Superior temporal gyrus (tissue), 1 donor: ENCODE measurements around the gene USP17L22.
"Not testable (repeated sequence)": the region's sequence is repeated elsewhere in the genome, so short reads cannot be mapped to it uniquely, and the experiment has no call there.

ENCODE experiments used
- DNase-seq: peaks from one replicate; pipeline ENCODE4 v3.0.0-alpha.2; 2016; ENCODE audit errors: extremely low spot score

Gene USP17L22, protein sequence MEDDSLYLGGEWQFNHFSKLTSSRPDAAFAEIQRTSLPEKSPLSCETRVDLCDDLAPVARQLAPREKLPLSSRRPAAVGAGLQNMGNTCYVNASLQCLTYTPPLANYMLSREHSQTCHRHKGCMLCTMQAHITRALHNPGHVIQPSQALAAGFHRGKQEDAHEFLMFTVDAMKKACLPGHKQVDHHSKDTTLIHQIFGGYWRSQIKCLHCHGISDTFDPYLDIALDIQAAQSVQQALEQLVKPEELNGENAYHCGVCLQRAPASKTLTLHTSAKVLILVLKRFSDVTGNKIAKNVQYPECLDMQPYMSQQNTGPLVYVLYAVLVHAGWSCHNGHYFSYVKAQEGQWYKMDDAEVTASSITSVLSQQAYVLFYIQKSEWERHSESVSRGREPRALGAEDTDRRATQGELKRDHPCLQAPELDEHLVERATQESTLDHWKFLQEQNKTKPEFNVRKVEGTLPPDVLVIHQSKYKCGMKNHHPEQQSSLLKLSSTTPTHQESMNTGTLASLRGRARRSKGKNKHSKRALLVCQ

DNA sequence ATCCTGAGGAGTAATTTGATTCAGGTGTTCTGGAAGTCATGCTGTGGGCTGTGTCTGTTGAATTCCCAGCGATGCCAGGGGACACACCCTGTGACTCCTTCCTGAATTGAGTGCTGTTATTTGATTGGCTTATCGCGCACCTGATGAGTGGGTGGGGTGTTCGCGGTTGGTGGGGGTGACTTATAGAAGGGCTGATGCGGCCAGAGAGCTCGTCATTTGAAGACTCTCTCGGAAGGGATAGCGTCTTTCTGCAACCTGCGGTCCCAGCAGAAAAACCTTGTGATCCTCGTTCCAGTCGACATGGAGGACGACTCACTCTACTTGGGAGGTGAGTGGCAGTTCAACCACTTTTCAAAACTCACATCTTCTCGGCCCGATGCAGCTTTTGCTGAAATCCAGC, at the start of gene USP17L22:
Gene USP17L22, plus strand, starts transcription at position 301 of the 400 bp plus-strand sequence. Its CDS starts 0 bp downstream, at position 301.
- DNase-seq = not testable (repeated sequence)

DNA sequence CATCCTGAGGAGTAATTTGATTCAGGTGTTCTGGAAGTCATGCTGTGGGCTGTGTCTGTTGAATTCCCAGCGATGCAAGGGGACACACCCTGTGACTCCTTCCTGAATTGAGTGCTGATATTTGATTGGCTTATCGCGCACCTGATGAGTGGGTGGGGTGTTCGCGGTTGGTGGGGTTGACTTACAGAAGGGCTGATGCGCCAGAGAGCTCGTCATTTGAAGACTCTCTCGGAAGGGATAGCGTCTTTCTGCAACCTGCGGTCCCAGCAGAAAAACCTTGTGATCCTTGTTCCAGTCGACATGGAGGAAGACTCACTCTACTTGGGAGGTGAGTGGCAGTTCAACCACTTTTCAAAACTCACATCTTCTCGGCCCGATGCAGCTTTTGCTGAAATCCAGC, 47.6 kb upstream of the USP17L22 start, which contains the start of gene USP17L12:
Gene USP17L12, plus strand, starts transcription at position 301 of the 400 bp plus-strand sequence. Its CDS starts 0 bp downstream, at position 301.
- DNase-seq = not testable (repeated sequence)

DNA sequence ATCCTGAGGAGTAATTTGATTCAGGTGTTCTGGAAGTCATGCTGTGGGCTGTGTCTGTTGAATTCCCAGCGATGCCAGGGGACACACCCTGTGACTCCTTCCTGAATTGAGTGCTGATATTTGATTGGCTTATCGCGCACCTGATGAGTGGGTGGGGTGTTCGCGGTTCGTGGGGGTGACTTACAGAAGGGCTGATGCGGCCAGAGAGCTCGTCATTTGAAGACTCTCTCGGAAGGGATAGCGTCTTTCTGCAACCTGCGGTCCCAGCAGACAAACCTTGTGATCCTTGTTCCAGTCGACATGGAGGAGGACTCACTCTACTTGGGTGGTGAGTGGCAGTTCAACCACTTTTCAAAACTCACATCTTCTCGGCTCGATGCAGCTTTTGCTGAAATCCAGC, 42.8 kb upstream of the USP17L22 start, which contains the start of gene USP17L13:
Gene USP17L13, plus strand, starts transcription at position 301 of the 400 bp plus-strand sequence. Its CDS starts 0 bp downstream, at position 301.
- DNase-seq = not testable (repeated sequence)

DNA sequence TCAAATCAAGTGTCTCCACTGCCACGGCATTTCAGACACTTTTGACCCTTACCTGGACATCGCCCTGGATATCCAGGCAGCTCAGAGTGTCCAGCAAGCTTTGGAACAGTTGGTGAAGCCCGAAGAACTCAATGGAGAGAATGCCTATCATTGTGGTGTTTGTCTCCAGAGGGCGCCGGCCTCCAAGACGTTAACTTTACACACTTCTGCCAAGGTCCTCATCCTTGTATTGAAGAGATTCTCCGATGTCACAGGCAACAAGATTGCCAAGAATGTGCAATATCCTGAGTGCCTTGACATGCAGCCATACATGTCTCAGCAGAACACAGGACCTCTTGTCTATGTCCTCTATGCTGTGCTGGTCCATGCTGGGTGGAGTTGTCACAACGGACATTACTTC, 37.2 kb upstream of the USP17L22 start:
- DNase-seq = not testable (repeated sequence)

DNA sequence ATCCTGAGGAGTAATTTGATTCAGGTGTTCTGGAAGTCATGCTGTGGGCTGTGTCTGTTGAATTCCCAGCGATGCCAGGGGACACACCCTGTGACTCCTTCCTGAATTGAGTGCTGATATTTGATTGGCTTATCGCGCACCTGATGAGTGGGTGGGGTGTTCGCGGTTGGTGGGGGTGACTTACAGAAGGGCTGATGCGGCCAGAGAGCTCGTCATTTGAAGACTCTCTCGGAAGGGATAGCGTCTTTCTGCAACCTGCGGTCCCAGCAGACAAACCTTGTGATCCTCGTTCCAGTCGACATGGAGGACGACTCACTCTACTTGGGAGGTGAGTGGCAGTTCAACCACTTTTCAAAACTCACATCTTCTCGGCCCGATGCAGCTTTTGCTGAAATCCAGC, 33.3 kb upstream of the USP17L22 start, which contains the start of gene USP17L15:
Gene USP17L15, plus strand, starts transcription at position 301 of the 400 bp plus-strand sequence. Its CDS starts 0 bp downstream, at position 301.
- not testable (repeated sequence) for DNase-seq

DNA sequence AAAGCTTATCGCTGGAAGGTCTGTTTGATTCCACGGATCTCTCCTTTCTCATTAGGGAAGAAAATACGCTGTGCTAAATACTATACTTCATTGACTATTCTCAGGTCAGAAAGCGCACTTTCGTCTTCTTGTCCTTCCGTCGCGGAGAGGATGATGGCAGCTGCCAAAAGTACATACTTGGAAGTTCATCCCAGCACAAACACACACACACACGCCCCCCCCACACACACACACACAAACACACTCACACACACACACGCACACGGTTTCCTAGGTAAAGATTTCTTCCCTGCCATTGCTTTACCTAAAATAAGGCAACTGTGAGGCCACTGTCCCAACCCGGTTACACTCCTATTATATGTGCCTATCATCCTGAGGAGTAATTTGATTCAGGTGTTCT, 29.0 kb upstream of the USP17L22 start:
- not testable (repeated sequence) for DNase-seq

DNA sequence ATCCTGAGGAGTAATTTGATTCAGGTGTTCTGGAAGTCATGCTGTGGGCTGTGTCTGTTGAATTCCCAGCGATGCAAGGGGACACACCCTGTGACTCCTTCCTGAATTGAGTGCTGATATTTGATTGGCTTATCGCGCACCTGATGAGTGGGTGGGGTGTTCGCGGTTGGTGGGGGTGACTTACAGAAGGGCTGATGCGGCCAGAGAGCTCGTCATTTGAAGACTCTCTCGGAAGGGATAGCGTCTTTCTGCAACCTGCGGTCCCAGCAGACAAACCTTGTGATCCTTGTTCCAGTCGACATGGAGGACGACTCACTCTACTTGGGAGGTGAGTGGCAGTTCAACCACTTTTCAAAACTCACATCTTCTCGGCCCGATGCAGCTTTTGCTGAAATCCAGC, 23.8 kb upstream of the USP17L22 start, which contains the start of gene USP17L17:
Gene USP17L17, plus strand, starts transcription at position 301 of the 400 bp plus-strand sequence. Its CDS starts 0 bp downstream, at position 301.
- not testable (repeated sequence) for DNase-seq

DNA sequence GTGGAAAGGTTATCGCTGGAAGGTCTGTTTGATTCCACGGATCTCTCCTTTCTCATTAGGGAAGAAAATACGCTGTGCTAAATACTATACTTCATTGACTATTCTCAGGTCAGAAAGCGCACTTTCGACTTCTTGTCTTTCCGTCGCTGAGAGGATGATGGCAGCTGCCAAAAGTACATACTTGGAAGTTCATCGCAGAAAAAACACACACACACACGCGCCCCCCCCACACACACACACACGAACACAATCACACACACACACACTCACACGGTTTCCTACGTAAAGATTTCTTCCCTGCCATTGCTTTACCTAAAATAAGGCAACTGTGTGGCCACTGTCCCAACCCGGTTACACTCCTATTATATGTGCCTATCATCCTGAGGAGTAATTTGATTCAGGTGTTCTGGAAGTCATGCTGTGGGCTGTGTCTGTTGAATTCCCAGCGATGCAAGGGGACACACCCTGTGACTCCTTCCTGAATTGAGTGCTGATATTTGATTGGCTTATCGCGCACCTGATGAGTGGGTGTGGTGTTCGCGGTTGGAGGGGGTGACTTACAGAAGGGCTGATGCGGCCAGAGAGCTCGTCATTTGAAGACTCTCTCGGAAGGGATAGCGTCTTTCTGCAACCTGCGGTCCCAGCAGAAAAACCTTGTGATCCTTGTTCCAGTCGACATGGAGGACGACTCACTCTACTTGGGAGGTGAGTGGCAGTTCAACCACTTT, 19.3 kb upstream of the USP17L22 start, which contains the start of gene USP17L18:
Gene USP17L18, plus strand, starts transcription at position 678 of the 728 bp plus-strand sequence. Its CDS starts 0 bp downstream, at position 678.
- DNase-seq = peak; percentile 1

DNA sequence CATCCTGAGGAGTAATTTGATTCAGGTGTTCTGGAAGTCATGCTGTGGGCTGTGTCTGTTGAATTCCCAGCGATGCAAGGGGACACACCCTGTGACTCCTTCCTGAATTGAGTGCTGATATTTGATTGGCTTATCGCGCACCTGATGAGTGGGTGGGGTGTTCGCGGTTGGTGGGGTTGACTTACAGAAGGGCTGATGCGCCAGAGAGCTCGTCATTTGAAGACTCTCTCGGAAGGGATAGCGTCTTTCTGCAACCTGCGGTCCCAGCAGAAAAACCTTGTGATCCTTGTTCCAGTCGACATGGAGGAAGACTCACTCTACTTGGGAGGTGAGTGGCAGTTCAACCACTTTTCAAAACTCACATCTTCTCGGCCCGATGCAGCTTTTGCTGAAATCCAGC, 14.3 kb upstream of the USP17L22 start, which contains the start of gene USP17L19:
Gene USP17L19, plus strand, starts transcription at position 301 of the 400 bp plus-strand sequence. Its CDS starts 0 bp downstream, at position 301.
- not testable (repeated sequence) for DNase-seq

DNA sequence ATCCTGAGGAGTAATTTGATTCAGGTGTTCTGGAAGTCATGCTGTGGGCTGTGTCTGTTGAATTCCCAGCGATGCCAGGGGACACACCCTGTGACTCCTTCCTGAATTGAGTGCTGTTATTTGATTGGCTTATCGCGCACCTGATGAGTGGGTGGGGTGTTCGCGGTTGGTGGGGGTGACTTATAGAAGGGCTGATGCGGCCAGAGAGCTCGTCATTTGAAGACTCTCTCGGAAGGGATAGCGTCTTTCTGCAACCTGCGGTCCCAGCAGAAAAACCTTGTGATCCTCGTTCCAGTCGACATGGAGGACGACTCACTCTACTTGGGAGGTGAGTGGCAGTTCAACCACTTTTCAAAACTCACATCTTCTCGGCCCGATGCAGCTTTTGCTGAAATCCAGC, 9.6 kb upstream of the USP17L22 start, which contains the start of gene USP17L20:
Gene USP17L20, plus strand, starts transcription at position 301 of the 400 bp plus-strand sequence. Its CDS starts 0 bp downstream, at position 301.
- not testable (repeated sequence) for DNase-seq

DNA sequence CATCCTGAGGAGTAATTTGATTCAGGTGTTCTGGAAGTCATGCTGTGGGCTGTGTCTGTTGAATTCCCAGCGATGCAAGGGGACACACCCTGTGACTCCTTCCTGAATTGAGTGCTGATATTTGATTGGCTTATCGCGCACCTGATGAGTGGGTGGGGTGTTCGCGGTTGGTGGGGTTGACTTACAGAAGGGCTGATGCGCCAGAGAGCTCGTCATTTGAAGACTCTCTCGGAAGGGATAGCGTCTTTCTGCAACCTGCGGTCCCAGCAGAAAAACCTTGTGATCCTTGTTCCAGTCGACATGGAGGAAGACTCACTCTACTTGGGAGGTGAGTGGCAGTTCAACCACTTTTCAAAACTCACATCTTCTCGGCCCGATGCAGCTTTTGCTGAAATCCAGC, 4.8 kb upstream of the USP17L22 start, which contains the start of gene USP17L21:
Gene USP17L21, plus strand, starts transcription at position 301 of the 400 bp plus-strand sequence. Its CDS starts 0 bp downstream, at position 301.
- DNase-seq = not testable (repeated sequence)

DNA sequence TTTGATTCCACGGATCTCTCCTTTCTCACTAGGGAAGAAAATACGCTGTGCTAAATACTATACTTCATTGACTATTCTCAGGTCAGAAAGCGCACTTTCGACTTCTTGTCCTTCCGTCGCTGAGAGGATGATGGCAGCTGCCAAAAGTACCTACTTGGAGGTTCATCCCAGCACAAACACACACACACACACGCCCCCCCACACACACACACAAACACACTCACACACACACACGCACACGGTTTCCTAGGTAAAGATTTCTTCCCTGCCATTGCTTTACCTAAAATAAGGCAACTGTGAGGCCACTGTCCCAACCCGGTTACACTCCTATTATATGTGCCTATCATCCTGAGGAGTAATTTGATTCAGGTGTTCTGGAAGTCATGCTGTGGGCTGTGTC, 4.3 kb downstream of the USP17L22 start:
- not testable (repeated sequence) for DNase-seq
